A549 (cell line): ENCODE measurements around the gene GRHL1. TPM values are rescaled to one million over a fixed set of nuclear protein-coding genes. Genes with fewer than 3 reads are reported as not detected.

Source experiments
- ATOH8 ChIP-seq: fragments of 250-450 bp; sonication (Bioruptor Pico); IDR thresholded peaks from 2 replicates; pipeline ENCODE4 v1.5.0; 2020; ENCODE audit warnings: low read depth, mild to moderate bottlenecking, moderate library complexity
- BHLHE40 ChIP-seq: IDR thresholded peaks from 2 replicates; pipeline ENCODE4 v1.6.1; 2012; ENCODE audit warnings: low read depth, low read length, inconsistent platforms
- CBX8 ChIP-seq: fragments of 200-600 bp; sonication (generic); IDR thresholded peaks from 2 replicates; pipeline ENCODE4 v1.6.1; 2016
- CEBPB ChIP-seq, 2 experiments: fragments of >200 bp in 1 of 2; sonication (Bioruptor Twin) in 1 of 2; formaldehyde crosslinking in 1 of 2; IDR thresholded peaks; 2 replicates each; pipeline ENCODE4 v1.6.1; 2012 to 2016
- CHD2 ChIP-seq: fragments of 150-350 bp; IDR thresholded peaks from 2 replicates; pipeline ENCODE4 v1.6.1; 2014; ENCODE audit warnings: low read length; ENCODE audit not compliant: partially characterized antibody
- CHD4 ChIP-seq: fragments of 200-600 bp; sonication (generic); IDR thresholded peaks from 2 replicates; pipeline ENCODE4 v1.6.1; 2016; ENCODE audit warnings: antibody characterized with exemption, mild to moderate bottlenecking, borderline replicate concordance
- CTCF ChIP-seq: fragments of >200 bp; sonication (Bioruptor Twin); formaldehyde crosslinking; IDR thresholded peaks from 3 replicates; pipeline ENCODE4 v1.5.1; 2016
- E2F6 ChIP-seq: IDR thresholded peaks from 2 replicates; pipeline ENCODE4 v1.6.1; 2012; ENCODE audit warnings: low read depth, borderline replicate concordance
- EHMT2 ChIP-seq: fragments of 200-600 bp; sonication (generic); IDR thresholded peaks from 2 replicates; pipeline ENCODE4 v1.6.1; 2016; ENCODE audit warnings: antibody characterized with exemption, low read depth, mild to moderate bottlenecking, moderate library complexity
- EP300 ChIP-seq, 2 experiments: fragments of >200 bp; sonication (Bioruptor Twin); formaldehyde crosslinking; IDR thresholded peaks; 2 replicates in 1 of 2; 3 replicates in 1 of 2; pipeline ENCODE4 v1.6.1; 2016 to 2017
- HEYL ChIP-seq: fragments of 250-450 bp; sonication (Bioruptor Pico); IDR thresholded peaks from 2 replicates; pipeline ENCODE4 v1.8.0; 2021; ENCODE audit warnings: mild to moderate bottlenecking, moderate library complexity
- HMGXB4 ChIP-seq: fragments of 250-450 bp; sonication (Bioruptor Pico); IDR thresholded peaks from 2 replicates; pipeline ENCODE4 v1.5.0; 2021; ENCODE audit warnings: mild to moderate bottlenecking, moderate library complexity, borderline replicate concordance
- HOXA7 ChIP-seq: fragments of 250-450 bp; sonication (Bioruptor Pico); IDR thresholded peaks from 2 replicates; pipeline ENCODE4 v1.5.0; 2020; ENCODE audit warnings: mild to moderate bottlenecking, moderate library complexity
- HOXB13 ChIP-seq: fragments of 250-450 bp; sonication (Bioruptor Pico); IDR thresholded peaks from 2 replicates; pipeline ENCODE4 v1.5.0; 2020; ENCODE audit warnings: low read depth, mild to moderate bottlenecking, moderate library complexity
- MAFK ChIP-seq: fragments of 450-650 bp; IDR thresholded peaks from 2 replicates; pipeline ENCODE4 v1.6.1; 2014; ENCODE audit not compliant: partially characterized antibody
- MAX ChIP-seq: IDR thresholded peaks from 2 replicates; pipeline ENCODE4 v1.6.1; 2012
- MYC ChIP-seq: IDR thresholded peaks from 2 replicates; pipeline ENCODE4 v1.6.1; 2012; ENCODE audit warnings: mild to moderate bottlenecking, inconsistent platforms, low read length, improper control_type of control experiment, borderline replicate concordance
- NFE2L2 ChIP-seq: fragments of 150-350 bp; conservative IDR thresholded peaks from 2 replicates; pipeline ENCODE4 v1.6.1; 2014; ENCODE audit warnings: low read length
- NR3C1 ChIP-seq: fragments of >200 bp; sonication (Bioruptor Twin); formaldehyde crosslinking; IDR thresholded peaks from 3 replicates; pipeline ENCODE4 v1.6.1; 2017
- PBX3 ChIP-seq: IDR thresholded peaks from 2 replicates; pipeline ENCODE4 v1.6.1; 2012
- POLR2A ChIP-seq: IDR thresholded peaks from 2 replicates; pipeline ENCODE4 v1.6.1; 2012; ENCODE audit warnings: mild to moderate bottlenecking, low read length
- POLR2AphosphoS2 ChIP-seq: conservative IDR thresholded peaks from 2 replicates; pipeline ENCODE4 v1.6.1; 2012; ENCODE audit warnings: low read length, improper control_type of control experiment, inconsistent platforms
- RAD21 ChIP-seq, 2 experiments: fragments of >200 bp in 1 of 2; sonication (Bioruptor Twin) in 1 of 2; formaldehyde crosslinking in 1 of 2; IDR thresholded peaks in 1 of 2; conservative IDR thresholded peaks in 1 of 2; 2 replicates in 1 of 2; 3 replicates in 1 of 2; pipeline ENCODE4 v1.6.1; 2012 to 2018; ENCODE audit warnings: inconsistent platforms in 1 of 2
- RARB ChIP-seq: fragments of 250-450 bp; sonication (Bioruptor Pico); IDR thresholded peaks from 2 replicates; pipeline ENCODE4 v1.8.0; 2021; ENCODE audit warnings: mild to moderate bottlenecking, moderate library complexity
- RCOR1 ChIP-seq: fragments of 150-350 bp; IDR thresholded peaks from 2 replicates; pipeline ENCODE4 v1.6.1; 2014; ENCODE audit warnings: antibody characterized with exemption, low read length, low read depth
- RFX5 ChIP-seq: fragments of 450-650 bp; IDR thresholded peaks from 2 replicates; pipeline ENCODE4 v1.7.1; 2014; ENCODE audit warnings: antibody characterized with exemption, mild to moderate bottlenecking, moderate library complexity
- SREBF2 ChIP-seq: fragments of 450-650 bp; IDR thresholded peaks from 2 replicates; pipeline ENCODE4 v1.6.1; 2014; ENCODE audit warnings: mild to moderate bottlenecking, moderate library complexity
- TFCP2L1 ChIP-seq: fragments of 250-450 bp; sonication (Bioruptor Pico); IDR thresholded peaks from 2 replicates; pipeline ENCODE4 v1.5.0; 2021; ENCODE audit warnings: mild to moderate bottlenecking
- ZC3H11A ChIP-seq: fragments of 450-650 bp; IDR thresholded peaks from 2 replicates; pipeline ENCODE4 v1.6.1; 2014; ENCODE audit warnings: antibody characterized with exemption, mild to moderate bottlenecking
- ZNF302 ChIP-seq: fragments of 250-450 bp; sonication (Bioruptor Pico); IDR thresholded peaks from 2 replicates; pipeline ENCODE4 v1.9.0; 2021; ENCODE audit warnings: inconsistent platforms, mild to moderate bottlenecking, moderate library complexity
- ZSCAN20 ChIP-seq: fragments of 250-450 bp; sonication (Bioruptor Pico); IDR thresholded peaks from 2 replicates; pipeline ENCODE4 v1.8.0; 2022; ENCODE audit warnings: mild to moderate bottlenecking, moderate library complexity
- polyA plus RNA-seq, 4 experiments: library from polyadenylated mRNA; depleted of rRNA in 3 of 4; stranded (reverse); fragments of >200 nt; fragmentation: RNase III in 1 of 4; extraction: RNeasy Plus Mini Kit Qiagen cat#74134 plus additional on column Dnase treatment in 1 of 4; gene quantifications; 2 replicates in 3 of 4; 3 replicates in 1 of 4; pipeline ENCODE4 v1.2.3, GENCODE V29; 2011 to 2017

The GRHL1 gene
- polyA plus RNA-seq, 2 of the 4 experiments (the other 2 are of a cell fraction): 0.68 to 1.2 TPM

- TF ChIP-seq MAX (peak; percentile 63), POLR2AphosphoS2 (no peak), ZNF302 (CRISPR knock-in tag) (no peak), HOXB13 (CRISPR knock-in tag) (no peak), RCOR1 (no peak), CBX8 (no peak), TFCP2L1 (no peak), BHLHE40 (no peak), NFE2L2 (peak; percentile 46; the same call in 1 of the 2 replicates), MYC (0 out of 2 replicates have a peak, but pooled peaks have one; percentile 40), POLR2A (no peak), EP300 (IDR thresholded peaks at IDR 0.05) (no peak), CHD4 (no peak), MAFK (peak; percentile 100), PBX3 (no peak), ZSCAN20 (CRISPR knock-in tag) (no peak), CTCF (peak; percentile 62), ATOH8 (CRISPR knock-in tag) (no peak), SREBF2 (no peak), HEYL (CRISPR knock-in tag) (no peak), RAD21 (conservative IDR thresholded peaks at IDR 0.05 in 1 of 2, IDR thresholded peaks at IDR 0.05 in 1 of 2) (peak; percentile 43; a peak in 3 of 5 replicates), EHMT2 (no peak), NR3C1 (no peak), ZC3H11A (no peak), E2F6 (no peak), RFX5 (0 out of 2 replicates have a peak, but pooled peaks have one; percentile 3), CEBPB (IDR thresholded peaks at IDR 0.05) (no peak), HOXA7 (no peak), CHD2 (peak; percentile 35), RARB (no peak), HMGXB4 (CRISPR knock-in tag) (no peak)
Measured at GRCh38 chr2:10036095-10036884, 84.8 kb downstream of the GRHL1 start (continued).
